LoVo (cell line): ENCODE data around the gene PDHA1.

Source experiments
- DNase-seq: peaks from one replicate; pipeline ENCODE4 v3.0.0-alpha.2; 2016; ENCODE audit warnings: low spot score

The PDHA1 gene

DNA sequence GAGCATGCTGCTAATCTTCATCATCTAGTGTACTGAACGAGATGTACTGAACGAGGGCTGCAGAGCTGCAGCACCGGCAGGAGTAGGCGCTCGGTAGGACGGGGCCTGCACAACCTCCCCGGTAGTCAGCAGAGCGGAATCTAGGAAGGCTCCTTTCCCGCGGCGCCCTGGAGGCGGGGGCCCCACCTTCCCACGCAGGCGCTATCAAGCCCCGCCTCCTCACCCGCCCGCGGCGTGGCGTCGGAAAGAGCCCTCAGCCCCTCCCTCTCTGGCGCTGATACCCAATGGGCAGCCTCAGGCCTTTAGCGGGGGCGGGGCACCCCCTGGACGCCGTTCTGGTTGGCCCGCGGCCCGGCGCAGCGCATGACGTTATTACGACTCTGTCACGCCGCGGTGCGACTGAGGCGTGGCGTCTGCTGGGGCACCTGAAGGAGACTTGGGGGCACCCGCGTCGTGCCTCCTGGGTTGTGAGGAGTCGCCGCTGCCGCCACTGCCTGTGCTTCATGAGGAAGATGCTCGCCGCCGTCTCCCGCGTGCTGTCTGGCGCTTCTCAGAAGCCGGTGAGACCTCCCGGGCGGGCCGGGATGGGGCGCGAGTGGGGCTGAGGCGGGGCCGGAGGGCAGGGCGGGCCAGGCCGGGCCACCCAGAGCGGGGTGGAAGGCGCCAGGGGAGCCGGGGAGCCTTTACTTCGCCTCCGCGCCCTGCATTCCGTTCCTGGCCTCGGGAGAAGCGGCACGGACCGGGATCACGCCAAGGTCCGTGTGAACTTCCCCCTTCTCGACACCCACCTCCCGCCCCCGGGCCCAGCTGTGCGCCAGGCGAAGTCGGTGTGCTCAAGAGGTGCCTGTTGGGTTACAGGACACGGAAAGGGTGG is at the start of gene PDHA1:
TSS of gene PDHA1 (plus strand) at position 393 of the 874 bp plus-strand sequence. CDS start at position 504, 111 bp downstream.
- DNase-seq = peak; percentile 89

DNA sequence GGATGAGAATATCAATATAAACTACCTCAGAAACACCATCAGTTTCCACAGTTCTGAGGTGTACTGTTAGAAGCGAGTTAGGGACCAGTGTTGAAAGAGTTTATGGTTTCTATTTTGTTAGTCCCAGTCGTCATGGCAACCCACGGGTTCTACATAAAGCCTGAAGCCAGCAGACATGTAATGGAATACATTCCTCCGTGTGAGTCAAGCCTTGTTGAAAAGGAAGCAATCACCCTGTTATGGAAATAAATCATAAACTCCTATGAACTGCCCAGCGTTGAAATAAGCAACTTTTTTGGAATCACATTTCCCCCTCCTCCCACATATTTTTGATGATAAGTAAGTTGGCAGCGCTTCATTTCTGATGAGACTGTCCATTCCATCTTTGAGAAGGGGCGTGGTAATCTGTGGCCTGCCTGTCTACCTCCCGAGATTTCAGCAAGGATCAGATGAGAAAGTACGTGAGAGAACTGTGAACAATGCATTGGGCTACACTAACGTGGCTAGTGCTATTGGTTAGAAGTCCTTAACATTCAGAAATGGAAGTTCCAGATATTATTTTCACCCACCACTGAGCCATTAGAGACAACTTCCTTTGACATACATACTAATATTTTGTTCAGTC is 40.4 kb upstream of the PDHA1 start:
- no peak for DNase-seq

DNA sequence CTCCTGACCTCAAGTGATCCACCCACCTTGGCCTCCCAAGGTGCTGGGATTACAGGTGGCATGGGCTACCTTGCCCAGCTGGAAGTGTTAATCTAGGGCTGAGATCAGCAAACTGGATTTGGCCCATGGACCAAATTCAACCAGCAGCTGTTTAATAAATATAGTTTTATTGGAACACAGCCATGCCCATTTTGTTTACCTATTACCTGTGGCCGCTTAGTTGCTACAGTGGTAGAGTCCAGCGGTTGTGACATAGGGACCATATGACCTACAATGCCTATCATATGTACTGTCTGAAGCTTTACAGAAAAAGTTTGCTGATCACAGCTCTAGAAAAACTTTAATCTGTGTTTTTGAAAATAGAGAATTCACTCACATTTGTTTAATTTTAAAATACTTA is 17.2 kb upstream of the PDHA1 start:
- DNase-seq = no peak

DNA sequence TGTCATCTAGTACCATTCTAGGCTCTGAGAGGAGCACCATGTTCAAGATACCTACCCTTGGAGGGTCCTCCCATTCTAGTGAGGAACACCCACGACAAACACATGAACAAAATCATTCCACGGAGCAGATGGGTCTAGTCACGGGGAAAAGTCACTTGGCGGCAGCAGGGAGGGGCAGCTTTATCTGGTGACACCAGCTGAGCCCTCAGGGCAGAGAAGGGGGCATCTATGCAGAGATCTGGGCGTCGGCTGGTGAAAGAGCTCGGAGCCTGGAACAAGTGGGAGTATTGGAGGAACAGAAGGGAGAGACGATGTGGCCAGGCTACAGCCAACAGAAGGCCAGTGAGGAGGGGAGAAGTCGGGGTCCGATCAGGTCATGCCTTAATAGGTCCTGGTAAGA is 11.9 kb upstream of the PDHA1 start:
- DNase-seq = no peak

DNA sequence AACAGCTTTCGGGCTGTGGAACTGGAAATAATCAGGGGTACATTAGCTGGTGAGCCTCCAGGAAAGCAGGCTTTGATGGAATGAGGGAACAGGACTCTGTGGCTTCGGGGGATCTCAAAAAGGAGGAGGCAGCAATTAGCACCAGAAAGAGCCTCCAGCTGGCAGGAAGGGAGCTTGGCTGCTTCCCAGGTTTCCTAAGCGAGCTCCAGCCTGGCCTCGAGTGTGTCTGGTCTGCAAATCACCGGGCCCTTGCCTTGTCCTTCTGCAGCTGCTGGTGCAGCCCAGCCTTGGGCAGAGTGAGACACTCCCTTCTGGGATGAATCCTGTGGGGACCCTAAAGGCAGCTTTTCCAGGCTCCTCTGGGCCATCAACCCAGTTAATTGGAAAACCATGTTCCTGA is 10.7 kb upstream of the PDHA1 start:
- DNase-seq = no peak

DNA sequence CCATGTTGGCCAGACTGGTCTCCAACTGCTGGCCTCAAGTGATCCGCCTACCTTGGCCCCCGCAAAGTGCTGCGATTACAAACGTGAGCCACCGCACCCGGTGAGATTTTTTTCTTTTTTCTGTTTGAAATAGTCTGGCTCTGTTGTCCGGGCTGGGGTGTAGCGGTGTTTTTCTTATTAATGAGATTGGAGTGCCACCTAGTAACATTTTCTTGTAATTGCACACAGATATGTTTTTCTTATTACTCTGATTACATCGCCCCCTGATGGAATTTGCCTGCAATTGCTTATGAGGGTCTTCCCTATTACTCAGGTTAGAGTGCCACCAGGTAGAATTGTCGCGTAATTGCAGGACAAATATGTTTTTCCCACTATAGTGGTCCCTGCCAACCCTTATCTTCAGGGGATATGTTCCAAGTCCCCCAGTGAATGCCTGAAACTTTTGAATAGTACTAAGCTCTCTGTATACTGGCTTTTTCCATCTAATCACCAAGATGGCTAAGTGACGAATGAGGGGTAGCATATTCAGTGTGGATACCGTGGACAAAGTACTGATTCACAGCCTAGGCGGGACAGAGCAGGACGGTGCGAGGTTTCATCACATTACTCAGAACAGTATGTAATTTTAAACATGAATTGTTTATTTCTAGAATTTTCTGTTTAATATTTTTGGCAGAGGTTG is 8.6 kb upstream of the PDHA1 start:
- no peak for DNase-seq

DNA sequence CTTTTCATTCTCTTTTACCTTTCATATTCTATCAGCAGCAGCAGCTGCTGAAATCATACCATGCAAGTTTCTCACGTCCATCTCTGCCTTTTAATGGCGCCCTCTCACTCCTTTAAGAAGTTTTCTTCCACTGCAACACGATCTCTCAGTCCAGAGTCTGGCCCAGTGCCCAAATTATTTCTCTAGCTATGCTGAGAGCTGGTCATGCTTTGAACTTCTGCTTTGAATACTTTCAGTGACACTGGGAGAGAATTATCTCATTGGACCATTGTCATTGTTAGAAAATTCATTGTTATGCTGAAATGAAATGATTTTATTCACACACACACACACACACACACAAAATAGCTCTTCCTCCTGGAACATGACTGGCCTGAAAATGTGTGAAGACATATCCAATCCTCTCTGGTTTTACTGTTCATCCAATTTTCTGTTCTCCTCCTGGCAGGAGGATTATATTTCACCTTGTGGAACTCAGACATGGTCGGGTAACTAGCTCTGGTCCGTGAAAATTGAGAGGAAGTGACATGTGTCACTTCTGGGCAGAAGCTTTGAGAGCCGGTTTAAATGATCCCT is 1.3 kb upstream of the PDHA1 start:
- DNase-seq = no peak

DNA sequence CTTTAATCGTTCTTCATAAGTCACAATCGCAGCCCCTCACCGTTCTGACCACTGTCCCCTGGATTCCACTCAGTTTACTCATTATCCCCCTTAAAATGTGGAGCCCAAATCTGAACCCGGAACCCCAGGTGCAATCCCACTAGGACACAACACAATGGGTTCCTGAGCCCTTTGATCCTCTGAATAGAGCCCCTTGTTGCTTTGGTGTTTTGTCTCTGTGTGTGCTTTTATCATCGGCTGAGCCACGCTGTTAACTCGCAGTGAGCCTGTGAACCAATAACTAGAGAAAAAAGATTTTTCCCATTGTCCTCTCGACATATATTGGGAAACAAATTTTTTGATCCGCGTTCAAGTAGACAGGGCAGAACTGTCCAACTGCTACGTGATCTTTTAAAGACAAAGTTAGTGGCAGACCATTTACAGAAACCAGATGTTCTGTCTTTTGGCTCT is 617 bp upstream of the PDHA1 start:
- no peak for DNase-seq

DNA sequence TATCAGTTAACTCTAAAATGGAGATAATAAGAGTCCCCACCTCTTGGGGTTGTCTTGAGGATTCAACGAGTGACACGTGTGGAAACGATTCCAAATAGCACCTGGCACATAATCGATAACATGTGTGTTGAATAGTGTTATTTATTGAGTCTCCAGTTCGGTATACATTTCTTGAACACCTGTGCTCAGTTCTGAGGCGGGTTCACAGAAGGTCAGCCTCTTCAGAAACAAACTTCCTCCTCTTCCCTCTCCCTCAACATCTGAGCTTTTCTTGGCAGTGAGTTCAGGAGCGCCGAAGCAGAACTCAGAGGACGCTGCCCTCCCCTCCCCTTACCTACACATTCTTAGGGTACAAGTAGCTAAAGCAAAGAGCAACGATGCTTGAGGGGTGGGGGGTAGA is 934 bp downstream of the PDHA1 start:
- no peak for DNase-seq

DNA sequence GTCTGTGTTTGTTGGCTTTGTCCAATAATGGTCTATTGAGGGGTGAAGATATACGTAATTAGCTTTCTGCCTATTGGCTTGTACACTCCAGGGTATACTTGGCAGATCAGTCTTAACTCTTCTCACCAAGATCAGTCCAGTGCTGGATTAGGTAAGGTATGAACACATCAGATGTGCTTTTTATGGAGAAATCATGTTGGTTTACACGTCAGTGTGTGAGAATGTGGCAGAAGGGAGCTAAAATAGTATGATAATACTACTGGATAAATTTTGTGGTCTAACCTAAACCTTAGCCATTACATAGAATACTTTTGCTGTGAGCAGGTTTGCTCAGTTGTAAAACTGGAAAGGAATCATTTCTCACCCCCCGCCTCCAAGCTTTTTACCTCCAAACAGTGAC is 4.2 kb downstream of the PDHA1 start:
- DNase-seq = no peak

DNA sequence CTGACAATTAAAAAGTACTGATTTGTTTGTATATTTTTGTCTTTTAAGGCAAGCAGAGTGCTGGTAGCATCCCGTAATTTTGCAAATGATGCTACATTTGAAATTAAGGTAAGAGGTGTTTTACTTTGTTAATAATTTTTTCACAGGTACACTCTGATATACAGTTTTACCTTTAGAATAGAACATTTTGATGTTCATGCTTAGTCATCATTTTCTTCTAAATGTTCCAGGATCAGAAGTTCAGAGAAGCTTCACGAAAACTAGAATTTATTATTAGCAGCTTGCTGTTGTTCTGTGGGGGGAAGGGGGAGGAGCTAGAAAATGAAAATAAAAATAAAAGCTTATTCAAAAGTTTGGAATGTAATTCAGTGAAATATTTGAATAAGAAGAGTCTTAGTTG is 5.5 kb downstream of the PDHA1 start:
- no peak for DNase-seq

DNA sequence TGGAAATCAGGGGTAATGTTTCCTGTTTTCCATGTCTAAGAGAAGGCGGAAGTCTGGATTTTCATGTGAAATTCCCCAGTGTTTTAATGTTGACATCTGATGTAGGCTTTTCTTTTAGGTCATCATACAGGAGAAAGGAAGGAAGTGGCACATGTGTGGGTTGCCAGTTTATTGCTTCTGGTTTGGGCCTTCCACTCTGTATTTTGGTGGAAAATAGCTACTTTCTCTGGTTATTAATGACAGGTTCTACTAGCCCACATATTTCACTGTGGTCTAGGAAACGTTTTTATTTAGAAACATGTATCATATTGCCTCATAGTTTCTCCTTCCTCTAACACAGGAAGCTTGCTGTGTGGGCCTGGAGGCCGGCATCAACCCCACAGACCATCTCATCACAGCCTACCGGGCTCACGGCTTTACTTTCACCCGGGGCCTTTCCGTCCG is 7.2 kb downstream of the PDHA1 start:
- no peak for DNase-seq

DNA sequence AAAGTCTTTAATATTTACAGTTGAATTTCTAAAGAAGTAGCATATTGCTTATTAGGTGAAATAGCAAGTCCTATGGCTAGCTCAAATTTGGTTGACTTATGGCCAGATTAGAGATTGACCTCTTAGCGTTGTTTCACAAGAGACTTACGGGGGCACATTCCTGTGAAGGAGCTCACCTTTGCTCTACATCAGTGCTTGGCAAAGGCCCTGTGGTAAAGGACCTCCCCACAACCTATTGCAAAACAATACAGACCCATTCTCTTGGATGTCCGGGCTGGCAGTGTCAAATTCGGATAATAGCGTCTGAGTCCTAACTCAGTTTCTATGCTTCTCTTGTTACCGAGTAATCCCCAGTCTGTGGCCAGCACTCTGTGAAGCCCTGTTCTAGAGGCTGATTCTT is 10.9 kb downstream of the PDHA1 start:
- DNase-seq = no peak

DNA sequence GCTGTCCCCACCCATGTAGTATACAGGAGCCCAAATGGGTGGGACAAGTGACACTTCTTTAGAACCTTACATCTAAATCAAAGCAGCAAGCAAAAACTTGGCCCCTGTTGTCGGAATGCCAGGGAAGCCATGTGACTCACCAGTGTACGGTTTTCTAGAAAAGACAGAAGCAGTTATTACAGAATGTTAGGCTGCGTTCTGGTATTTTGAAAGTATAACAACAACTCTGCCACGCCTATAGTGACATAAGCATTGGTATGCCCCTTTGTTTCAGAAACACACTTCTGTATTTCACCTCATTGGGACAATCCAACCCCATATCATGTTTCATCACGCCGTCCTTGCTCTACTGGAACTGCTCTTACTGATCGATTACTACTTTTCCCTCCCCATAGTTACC is 14.8 kb downstream of the PDHA1 start:
- DNase-seq = no peak

DNA sequence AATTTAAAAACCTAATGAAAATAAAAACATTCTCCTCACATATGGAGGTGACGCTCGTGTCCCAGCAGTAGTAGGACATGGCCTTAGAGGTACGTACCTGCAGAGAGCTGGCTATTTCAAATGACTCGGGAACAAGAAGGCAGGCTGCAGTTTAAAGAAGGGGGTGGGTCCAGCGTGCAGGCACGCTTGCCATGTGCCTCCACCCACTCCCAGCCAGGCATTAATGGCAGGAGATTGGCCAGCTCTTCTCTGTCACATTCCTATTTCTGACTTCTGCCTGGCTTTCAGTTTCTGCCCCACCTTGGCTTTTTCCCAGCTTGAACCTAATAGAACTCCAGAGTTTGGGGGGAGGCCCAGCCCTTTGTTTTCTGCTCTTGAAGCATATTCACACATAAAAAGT is 17.2 kb downstream of the PDHA1 start:
- no peak for DNase-seq

DNA sequence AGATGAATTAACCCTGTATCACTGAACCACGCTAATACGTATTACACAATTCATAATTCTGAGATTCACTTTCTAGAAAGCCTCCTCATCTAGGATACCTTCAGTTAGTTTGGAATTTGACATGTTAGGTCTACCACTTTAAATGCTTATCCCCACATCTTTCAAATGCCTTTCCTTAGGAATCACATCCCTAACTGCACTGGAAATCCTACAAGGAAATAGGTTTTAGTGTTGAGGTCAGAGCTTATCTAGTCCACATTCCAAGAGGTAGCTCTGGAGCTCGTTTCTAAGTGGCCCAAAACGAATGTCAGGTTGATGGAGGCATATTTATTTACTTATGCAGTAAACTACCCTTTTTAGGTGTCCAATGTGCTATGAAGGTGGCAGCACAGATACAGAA is 18.0 kb downstream of the PDHA1 start:
- DNase-seq = no peak

DNA sequence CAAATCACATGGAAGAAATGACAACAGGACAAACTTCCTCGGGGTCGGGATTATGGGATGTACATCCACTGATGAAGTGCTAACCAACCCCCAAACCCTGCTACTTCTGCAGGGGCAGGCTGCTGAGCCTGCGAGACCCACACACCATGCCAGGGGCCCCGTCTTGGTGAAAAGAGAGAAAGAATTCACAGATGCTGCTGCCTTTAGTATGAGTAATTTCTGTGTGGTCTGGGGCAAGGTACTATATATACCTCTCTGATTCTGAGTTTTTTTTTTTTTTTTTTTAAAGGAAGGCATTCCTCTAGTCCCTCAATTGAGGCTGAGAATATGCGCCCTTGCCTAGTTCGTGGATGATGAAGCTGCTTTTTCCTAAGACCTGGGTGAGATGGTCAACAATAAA is 24.8 kb downstream of the PDHA1 start:
- no peak for DNase-seq

DNA sequence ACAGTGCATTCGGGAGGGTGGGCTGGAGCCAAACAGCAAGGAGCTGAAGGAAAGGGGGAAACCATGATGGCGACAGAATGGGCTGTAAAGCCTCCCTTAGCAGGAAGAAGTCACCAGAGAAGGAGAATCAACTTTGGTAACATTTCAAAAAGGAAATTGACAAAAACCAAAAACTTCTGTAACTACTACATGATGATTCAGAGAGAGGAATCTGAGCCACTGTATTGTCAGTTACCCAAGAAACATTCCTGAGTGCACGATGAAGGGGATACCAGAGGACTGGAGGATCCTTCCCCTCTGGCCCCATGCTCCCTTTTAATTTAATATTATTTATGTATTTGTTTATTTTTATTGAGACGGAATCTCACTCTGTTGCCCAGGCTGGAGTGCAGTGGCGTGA is 26.3 kb downstream of the PDHA1 start:
- DNase-seq = no peak

DNA sequence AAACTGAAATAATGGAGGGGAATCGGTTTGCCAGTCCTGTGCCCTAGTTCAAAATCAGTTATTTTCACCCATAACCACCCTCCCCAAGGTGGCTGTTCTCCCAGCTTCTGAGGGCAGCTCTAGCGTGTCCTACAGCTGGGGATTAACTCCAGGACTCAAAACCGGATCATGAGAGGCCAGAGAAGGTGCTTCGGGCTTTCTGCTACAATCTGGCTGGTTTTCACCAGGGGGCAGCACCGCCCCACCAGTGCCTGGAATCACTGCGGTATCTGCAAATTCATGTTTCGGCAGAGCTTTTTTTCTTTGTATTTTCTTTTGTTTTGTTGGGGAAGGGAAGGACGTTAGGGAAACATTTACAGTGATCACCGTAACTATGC is 28.4 kb downstream of the PDHA1 start:
- peak; percentile 5 for DNase-seq

DNA sequence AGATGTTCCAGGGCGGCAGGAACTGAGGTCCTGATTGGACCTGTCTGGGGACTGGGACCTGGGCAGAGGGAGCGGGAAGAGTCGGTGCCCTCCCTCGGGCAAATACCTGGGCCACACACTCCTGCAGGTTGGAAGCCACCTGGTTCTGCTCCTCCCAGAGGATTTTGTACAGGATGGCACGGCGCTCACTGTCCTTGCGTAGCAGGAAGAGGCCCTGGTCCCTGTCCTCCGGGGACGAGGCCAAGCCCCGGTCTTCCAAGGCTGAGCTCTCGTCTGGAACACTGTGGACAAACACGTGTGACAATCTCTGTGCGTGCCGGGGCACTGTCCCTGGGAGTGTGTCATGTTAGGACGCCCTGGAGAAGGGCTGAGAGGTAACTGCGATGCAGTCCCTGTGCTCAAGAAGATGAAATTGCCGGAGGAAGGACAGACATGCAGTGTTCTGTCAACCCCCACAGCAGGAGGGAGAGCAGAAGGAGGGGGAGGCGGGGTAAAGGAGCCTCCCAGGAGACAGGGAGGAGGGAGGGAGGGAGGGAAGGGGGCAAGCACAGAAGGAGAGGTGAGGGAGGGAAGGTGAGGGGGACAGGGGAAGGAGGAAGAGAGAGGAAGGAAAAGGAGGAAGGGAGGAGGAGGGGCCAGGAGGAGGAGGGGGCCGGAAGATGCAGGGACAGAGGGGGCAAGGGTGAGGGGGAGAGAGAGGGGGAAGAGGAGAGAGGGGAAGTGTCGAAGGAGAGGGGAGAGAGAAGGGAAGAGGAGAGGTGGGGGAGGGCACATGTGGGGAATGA is 29.0 kb downstream of the PDHA1 start:
- DNase-seq = no peak

DNA sequence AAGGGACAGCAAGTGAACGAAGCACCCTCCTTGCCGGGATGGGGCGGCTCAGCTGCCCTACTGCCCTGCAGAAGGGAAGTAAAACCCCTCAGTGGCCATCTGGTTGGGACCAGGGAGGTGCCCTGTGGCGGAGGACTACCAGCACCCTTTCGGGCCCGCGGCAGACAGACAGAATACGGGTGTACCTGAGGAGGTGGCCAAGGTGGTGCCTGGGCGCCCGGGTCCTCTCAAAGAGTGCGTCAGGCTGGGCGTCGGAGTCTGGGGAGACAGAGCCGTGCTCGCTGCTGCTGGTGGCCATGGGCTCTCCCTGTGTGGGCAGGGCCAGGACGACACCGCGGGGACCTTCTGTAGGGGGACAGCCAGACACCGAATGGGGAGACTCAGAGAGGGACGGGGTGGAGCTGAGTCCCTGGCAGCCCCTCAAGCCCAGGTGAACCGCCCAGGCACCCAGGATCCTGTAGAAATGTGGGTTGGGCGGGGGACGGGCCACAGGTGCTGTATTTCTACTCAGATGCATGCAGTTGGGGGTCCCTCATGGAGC is 29.7 kb downstream of the PDHA1 start:
- no peak for DNase-seq

DNA sequence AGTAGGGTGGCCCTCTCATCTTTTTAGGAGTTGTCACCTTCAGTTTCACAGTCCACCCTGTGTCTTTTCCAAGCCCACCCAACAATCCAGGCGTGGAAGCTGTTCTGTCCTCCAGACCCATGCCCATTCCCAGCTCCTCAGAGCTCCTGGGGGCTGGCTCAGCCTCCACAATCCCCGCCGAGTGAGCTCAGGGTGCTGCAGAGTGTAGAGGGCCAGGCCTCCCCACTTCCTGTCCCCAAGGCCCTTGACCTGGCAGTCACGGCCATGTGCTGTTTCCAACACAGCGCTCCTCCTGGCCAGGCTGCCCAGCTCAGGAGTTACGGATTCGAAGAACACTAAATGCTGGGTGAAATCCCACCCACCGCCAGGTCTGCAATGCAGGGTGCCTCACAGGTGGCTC is 31.8 kb downstream of the PDHA1 start:
- DNase-seq = no peak
